DOHH2 (cell line): Measurements from ENCODE around the gene KATNAL2.

Experiments used
- H3F3A ChIP-seq: fragments of 200-600 bp; sonication (generic), shearing (Covaris generic); 2 replicates; pipeline ENCODE4 v1.6.0; 2016; ENCODE audit warnings: antibody characterized with exemption, mild to moderate bottlenecking; ENCODE audit not compliant: control insufficient read depth, insufficient read depth
- H3K27ac ChIP-seq: fragments of 200-600 bp; sonication (generic); 2 replicates; pipeline ENCODE4 v1.5.1; 2014; ENCODE audit warnings: low read depth, mild to moderate bottlenecking, low read length, moderate library complexity
- H3K27me3 ChIP-seq: fragments of 200-600 bp; sonication (generic); 2 replicates; pipeline ENCODE4 v1.6.1; 2014; ENCODE audit warnings: mild to moderate bottlenecking, low read length, mixed read lengths; ENCODE audit not compliant: control insufficient read depth
- H3K36me3 ChIP-seq: fragments of 200-600 bp; sonication (generic); 2 replicates; pipeline ENCODE4 v1.6.1; 2014; ENCODE audit warnings: mild to moderate bottlenecking, low read length, moderate library complexity, mixed read lengths; ENCODE audit not compliant: control insufficient read depth
- H3K4me1 ChIP-seq: fragments of 200-600 bp; sonication (generic); 2 replicates; pipeline ENCODE4 v1.6.1; 2014; ENCODE audit warnings: mild to moderate bottlenecking, low read length, mixed read lengths; ENCODE audit not compliant: control insufficient read depth
- H3K4me2 ChIP-seq: fragments of 200-600 bp; sonication (generic); 2 replicates; pipeline ENCODE4 v1.6.0; 2014; ENCODE audit warnings: mild to moderate bottlenecking, low read length, moderate library complexity
- H3K4me3 ChIP-seq: fragments of 200-600 bp; sonication (generic); 2 replicates; pipeline ENCODE4 v1.5.1; 2014; ENCODE audit warnings: mild to moderate bottlenecking, low read length, mixed read lengths
- H3K79me2 ChIP-seq: fragments of 200-600 bp; sonication (generic); 2 replicates; pipeline ENCODE4 v1.6.1; 2014; ENCODE audit warnings: mild to moderate bottlenecking, low read length, mixed read lengths; ENCODE audit not compliant: control insufficient read depth
- H3K9me2 ChIP-seq: fragments of 200-600 bp; sonication (generic); replicated peaks from 2 replicates; pipeline ENCODE4 v1.6.1; 2014; ENCODE audit warnings: mild to moderate bottlenecking, low read length, mixed read lengths; ENCODE audit not compliant: control insufficient read depth
- H3K9me3 ChIP-seq: fragments of 200-600 bp; sonication (generic); 2 replicates; pipeline ENCODE4 v1.6.1; 2014; ENCODE audit warnings: antibody characterized with exemption, low read length, mixed read lengths; ENCODE audit not compliant: control insufficient read depth, insufficient read depth
- H4K20me1 ChIP-seq: fragments of 200-600 bp; sonication (generic); 2 replicates; pipeline ENCODE4 v1.6.0; 2014; ENCODE audit warnings: low read depth, mild to moderate bottlenecking, antibody characterized with exemption, low read length, moderate library complexity; ENCODE audit not compliant: control insufficient read depth, insufficient read depth
- CTCF ChIP-seq: fragments of 200-600 bp; sonication (generic); IDR thresholded peaks from one replicate; pipeline ENCODE4 v1.5.1; 2014; ENCODE audit warnings: antibody characterized with exemption, mild to moderate bottlenecking, low read depth, low read length; ENCODE audit not compliant: poor library complexity, severe bottlenecking
- EZH2phosphoT487 ChIP-seq: fragments of 200-600 bp; sonication (generic); IDR thresholded peaks from 2 replicates; pipeline ENCODE4 v1.6.1; 2017; ENCODE audit warnings: borderline replicate concordance, mild to moderate bottlenecking, antibody characterized with exemption, low read length, moderate library complexity, mixed read lengths

The KATNAL2 gene

GRCh38 chr18:46939337-46939963 lies 22.0 kb downstream of the KATNAL2 start:
- no peak for TF ChIP-seq EZH2phosphoT487
- TF ChIP-seq CTCF, result no peak
- Histone ChIP-seq H3K4me3 (no peak overlapping the region), H3K9me2 (no peaks in the 10 kb centered on the region), H3K79me2 (no peaks in the 10 kb centered on the region), H3K4me2 (no peak overlapping the region), H4K20me1 (no peaks in the 10 kb centered on the region), H3K27ac (no peak overlapping the region), H3K36me3 (no peaks in the 10 kb centered on the region), H3F3A (no peaks in the 10 kb centered on the region), H3K4me1 (peaks cover 6% of the 10 kb centered on the region), H3K9me3 (no peaks in the 10 kb centered on the region), H3K27me3 (no peaks in the 10 kb centered on the region)

- H3F3A ChIP-seq, result no peaks in the 10 kb centered on the region
- no peaks in the 10 kb centered on the region for H3K27me3 ChIP-seq
- H3K36me3 ChIP-seq, result no peaks in the 10 kb centered on the region
- H3K79me2 ChIP-seq, result no peaks in the 10 kb centered on the region
- TF ChIP-seq EZH2phosphoT487 (no peak), CTCF (no peak)
- H3K4me2 ChIP-seq, result no peak overlapping the region
- H3K4me1 ChIP-seq, result peaks cover 3% of the 10 kb centered on the region
- H3K9me3 ChIP-seq, result no peaks in the 10 kb centered on the region
- H3K4me3 ChIP-seq, result no peak overlapping the region
- H4K20me1 ChIP-seq, result no peaks in the 10 kb centered on the region
- no peak overlapping the region for H3K27ac ChIP-seq
- no peaks in the 10 kb centered on the region for H3K9me2 ChIP-seq
Observed at GRCh38 chr18:46939998-46940571, 22.7 kb downstream of the KATNAL2 start.

- Histone ChIP-seq H3K79me2 (no peaks in the 10 kb centered on the region), H3K27me3 (no peaks in the 10 kb centered on the region), H3K9me3 (no peaks in the 10 kb centered on the region), H3K4me1 (peaks cover 11% of the 10 kb centered on the region), H3K4me3 (no peak overlapping the region), H3K4me2 (no peak overlapping the region), H3K9me2 (no peaks in the 10 kb centered on the region), H3K36me3 (no peaks in the 10 kb centered on the region), H3F3A (no peaks in the 10 kb centered on the region), H3K27ac (no peak overlapping the region), H4K20me1 (no peaks in the 10 kb centered on the region)
- no peak for TF ChIP-seq CTCF
- TF ChIP-seq EZH2phosphoT487, result no peak
Observed at GRCh38 chr18:46942646-46943045, 25.2 kb downstream of the KATNAL2 start.
